KBM-7 (cell line): ENCODE results near the gene FAM50B.

ENCODE experiments used
- DNase-seq: peaks from one replicate; pipeline ENCODE4 v3.0.0-alpha.2; 2015
- in situ Hi-C: fragments of 300-500 bp; cut with MboI; formaldehyde crosslinking; loops from 2 replicates; pipeline ENCODE4 v1.14.3; 2020; ENCODE audit warnings: low sequenced_read_pairs, low pct_unique_long_range_greater_than_20kb, mixed read lengths

FAM50B gene

GRCh38 chr6:3887150-3887700 lies 38.1 kb downstream of the FAM50B start:
- in situ Hi-C loops, result no loop called here
- DNase-seq, result peak; percentile 3

- no peak for DNase-seq
- in situ Hi-C loops, result no loop called here
These were observed 39.2 kb downstream of the FAM50B start for GRCh38 chr6:3888153-3888957.

- DNase-seq, result no peak
- in situ Hi-C loops, result no loop called here
These were observed 40.9 kb downstream of the FAM50B start for GRCh38 chr6:3890047-3890446.

GRCh38 chr6:3891883-3892282 lies 42.7 kb downstream of the FAM50B start:
- in situ Hi-C loops, result no loop called here
- no peak for DNase-seq

- in situ Hi-C loops, result no loop called here
- DNase-seq, result no peak
These were observed 43.4 kb downstream of the FAM50B start for GRCh38 chr6:3892603-3893002.

DNA sequence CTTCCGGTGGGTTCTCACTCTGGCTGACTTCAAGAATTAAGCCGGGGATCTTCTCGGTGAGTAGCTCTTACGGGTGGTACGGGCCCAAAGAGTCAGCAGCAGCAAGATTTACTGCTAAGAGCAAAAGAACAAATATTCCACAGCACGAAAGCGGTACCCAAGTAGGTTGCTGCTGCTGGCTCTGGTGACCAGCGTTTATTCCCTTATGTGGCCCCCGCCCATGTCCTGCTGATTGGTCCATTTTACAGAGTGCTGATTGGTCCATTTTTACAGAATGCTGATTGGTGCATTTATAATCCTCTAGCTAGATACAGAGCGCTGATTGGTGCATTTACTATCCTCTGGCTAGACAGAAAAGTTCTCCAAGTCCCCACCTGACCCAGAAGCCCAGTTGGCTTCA lies 44.3 kb downstream of the FAM50B start:
- no peak for DNase-seq
- in situ Hi-C loops, result no loop called here

DNA sequence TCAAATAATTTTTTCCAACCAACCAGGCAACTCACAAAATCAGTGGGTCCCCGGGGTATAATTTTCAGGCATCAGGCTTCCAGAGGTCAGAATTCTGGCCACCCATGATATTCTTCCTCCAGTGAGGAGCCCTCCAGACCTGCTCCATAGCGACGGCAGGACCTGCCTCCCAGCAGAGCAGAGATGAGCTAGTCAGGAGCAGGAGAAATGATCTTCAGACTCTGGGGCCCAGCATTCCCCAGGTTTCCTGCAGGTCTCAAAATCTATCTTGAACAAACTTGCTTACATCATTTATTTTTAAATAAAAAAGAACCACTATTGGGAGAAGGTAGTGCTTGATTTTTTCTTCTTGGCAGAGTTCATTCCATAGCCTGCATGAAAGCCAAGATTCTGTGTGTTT lies 44.7 kb downstream of the FAM50B start:
- DNase-seq, result no peak
- in situ Hi-C loops, result no loop called here

- DNase-seq, result no peak
- in situ Hi-C loops, result no loop called here
These were observed 45.6 kb downstream of the FAM50B start for GRCh38 chr6:3894590-3895311.

- in situ Hi-C loops, result no loop called here
- no peak for DNase-seq
These were observed 46.1 kb downstream of the FAM50B start for GRCh38 chr6:3895312-3895653.

- in situ Hi-C loops, result no loop called here
- no peak for DNase-seq
These were observed 46.6 kb downstream of the FAM50B start for GRCh38 chr6:3895805-3896204.

DNA sequence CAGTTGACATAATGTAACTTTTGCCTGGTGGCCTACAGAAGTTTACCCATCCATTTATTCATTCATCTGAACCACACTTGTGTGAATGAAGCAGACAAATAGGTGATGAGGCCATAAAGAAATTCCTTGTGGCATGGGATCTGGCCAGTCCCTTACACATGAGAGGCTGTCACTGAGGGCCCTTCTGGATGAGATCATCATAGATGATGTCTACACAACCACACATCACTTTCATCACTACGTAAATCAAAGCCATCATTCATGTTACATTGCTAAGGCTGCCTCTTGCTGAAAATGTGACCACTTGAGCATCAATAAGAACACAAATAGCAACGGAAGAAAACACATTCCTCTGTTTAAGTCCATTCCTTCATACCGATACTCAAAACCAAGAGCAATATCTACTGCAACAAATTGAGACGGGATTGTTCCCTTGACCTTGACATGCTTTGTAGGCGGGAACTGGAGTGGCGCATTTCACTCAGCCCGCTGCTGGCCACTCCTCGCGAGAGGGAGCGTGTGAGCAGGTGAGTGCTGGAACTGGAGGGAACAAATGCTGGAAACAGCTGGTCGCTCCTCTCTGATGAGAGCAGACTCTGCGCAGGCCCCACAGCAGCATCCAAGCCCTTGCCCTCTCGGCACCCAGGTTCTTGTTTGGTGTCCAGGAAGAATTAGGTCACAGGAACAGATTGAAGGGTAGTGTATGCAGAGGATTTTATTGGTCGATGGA lies 49.3 kb downstream of the FAM50B start:
- DNase-seq, result no peak
- in situ Hi-C loops, result no loop called here

DNA sequence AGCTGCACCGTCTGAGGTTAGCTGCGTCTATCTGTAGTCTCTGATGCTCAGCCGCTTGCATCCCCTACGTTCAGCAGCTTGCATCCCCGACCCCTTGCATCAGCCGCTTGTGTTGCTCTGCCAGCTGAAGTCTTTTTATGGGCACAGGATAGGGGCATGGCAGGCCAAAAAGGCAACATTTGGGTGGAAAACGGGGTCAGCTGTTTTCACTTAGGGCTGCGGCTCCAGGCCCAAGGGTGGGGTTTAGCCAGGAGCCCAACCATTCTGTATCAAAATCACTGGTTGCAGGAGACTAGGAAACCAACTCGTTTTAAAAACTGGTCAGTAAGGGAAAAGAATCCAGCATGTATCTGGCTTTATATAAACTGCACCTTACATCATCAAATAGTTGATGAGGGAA lies 49.9 kb downstream of the FAM50B start:
- in situ Hi-C loops, result no loop called here
- DNase-seq, result no peak

GRCh38 chr6:3899970-3900439 lies 50.8 kb downstream of the FAM50B start:
- in situ Hi-C loops, result no loop called here
- no peak for DNase-seq
